Type B pancreatic cell (in vitro differentiated cells): ENCODE measurements around the gene POLR3A. TPM values are rescaled to one million over a fixed set of nuclear protein-coding genes. Genes with fewer than 3 reads are reported as not detected.
"Not testable (repeated sequence)": the region's sequence is repeated elsewhere in the genome, so short reads cannot be mapped to it uniquely, and the experiment has no call there.

Experiments used
- DNase-seq: peaks from one replicate; pipeline ENCODE4 v3.0.0; 2021; ENCODE audit warnings: mixed read lengths; ENCODE audit not compliant: unreplicated experiment; ENCODE audit errors: extremely low spot score
- H3K27ac Mint-ChIP-seq: 2 replicates; pipeline ENCODE4 v1.8.0; 2021; ENCODE audit warnings: mild to moderate bottlenecking, mixed read lengths
- H3K27me3 Mint-ChIP-seq: 2 replicates; pipeline ENCODE4 v1.8.0; 2021; ENCODE audit warnings: mixed read lengths
- H3K36me3 Mint-ChIP-seq: 2 replicates; pipeline ENCODE4 v1.8.0; 2021; ENCODE audit warnings: mixed read lengths
- H3K4me1 Mint-ChIP-seq: one replicate; pipeline ENCODE4 v1.8.0; 2021; ENCODE audit warnings: mixed read lengths; ENCODE audit not compliant: unreplicated experiment
- H3K4me3 Mint-ChIP-seq: 2 replicates; pipeline ENCODE4 v1.8.0; 2021; ENCODE audit warnings: mild to moderate bottlenecking, mixed read lengths
- H3K9me3 Mint-ChIP-seq: 2 replicates; pipeline ENCODE4 v1.8.0; 2021; ENCODE audit warnings: mixed read lengths
- total RNA-seq: library from RNA; stranded (reverse); gene quantifications from 2 replicates; pipeline ENCODE4 v1.2.1, GENCODE V29; 2021; ENCODE audit warnings: low replicate concordance
- TF ChIP-seq, protein P1 (sequence below): fragments of 200-600 bp; sonication (generic); conservative IDR thresholded peaks from 2 replicates; pipeline ENCODE4 v1.5.0; 2021; ENCODE audit warnings: antibody characterized with exemption, mild to moderate bottlenecking

The POLR3A gene
- total RNA-seq, 1 donor from 2014 or later: 23.8 TPM

DNA sequence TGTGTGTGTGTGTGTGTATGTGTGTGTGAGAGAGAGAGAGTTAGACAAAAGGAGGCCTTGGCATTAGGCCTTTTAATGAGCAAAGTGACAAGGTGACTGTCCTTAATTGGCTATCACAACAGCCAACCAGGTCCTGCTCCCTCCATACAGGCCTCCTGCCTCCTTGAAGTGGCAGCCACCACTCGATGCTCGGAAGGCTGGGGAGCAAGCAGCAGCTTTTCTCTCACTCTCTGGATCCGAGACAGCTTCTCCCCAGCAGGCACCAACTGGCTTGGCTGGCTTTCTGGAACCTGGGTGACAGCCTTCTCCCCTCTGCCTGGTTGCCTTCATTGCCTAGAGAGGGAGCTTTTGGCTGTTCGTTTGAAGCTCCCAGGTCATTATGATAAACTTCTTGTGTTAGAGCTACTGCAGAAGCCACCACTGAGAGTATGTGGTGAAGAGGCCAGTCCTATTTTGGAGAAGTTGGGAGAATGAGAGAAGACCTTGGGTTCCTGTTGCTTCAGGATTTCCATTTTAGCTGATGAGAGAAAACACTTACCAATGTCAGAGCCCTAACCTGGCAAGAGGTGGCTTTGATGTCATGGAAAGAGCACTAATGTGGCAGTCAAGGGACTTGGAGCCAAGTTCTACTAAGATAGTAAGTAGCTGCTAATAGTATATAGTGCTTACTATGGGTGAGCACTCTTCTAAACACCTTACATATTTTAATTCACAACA, 42.0 kb upstream of the POLR3A start:
- Mint-ChIP-seq H3K36me3 (peaks cover 3% of the 10 kb centered on the region), H3K9me3 (peaks cover 5% of the 10 kb centered on the region), H3K4me3 (no peak overlapping the region), H3K4me1 (no peaks in the 10 kb centered on the region), H3K27me3 (no peaks in the 10 kb centered on the region), H3K27ac (no peak overlapping the region)
- TF ChIP-seq, protein P1, sequence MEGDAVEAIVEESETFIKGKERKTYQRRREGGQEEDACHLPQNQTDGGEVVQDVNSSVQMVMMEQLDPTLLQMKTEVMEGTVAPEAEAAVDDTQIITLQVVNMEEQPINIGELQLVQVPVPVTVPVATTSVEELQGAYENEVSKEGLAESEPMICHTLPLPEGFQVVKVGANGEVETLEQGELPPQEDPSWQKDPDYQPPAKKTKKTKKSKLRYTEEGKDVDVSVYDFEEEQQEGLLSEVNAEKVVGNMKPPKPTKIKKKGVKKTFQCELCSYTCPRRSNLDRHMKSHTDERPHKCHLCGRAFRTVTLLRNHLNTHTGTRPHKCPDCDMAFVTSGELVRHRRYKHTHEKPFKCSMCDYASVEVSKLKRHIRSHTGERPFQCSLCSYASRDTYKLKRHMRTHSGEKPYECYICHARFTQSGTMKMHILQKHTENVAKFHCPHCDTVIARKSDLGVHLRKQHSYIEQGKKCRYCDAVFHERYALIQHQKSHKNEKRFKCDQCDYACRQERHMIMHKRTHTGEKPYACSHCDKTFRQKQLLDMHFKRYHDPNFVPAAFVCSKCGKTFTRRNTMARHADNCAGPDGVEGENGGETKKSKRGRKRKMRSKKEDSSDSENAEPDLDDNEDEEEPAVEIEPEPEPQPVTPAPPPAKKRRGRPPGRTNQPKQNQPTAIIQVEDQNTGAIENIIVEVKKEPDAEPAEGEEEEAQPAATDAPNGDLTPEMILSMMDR: no peak
- no peak for DNase-seq

DNA sequence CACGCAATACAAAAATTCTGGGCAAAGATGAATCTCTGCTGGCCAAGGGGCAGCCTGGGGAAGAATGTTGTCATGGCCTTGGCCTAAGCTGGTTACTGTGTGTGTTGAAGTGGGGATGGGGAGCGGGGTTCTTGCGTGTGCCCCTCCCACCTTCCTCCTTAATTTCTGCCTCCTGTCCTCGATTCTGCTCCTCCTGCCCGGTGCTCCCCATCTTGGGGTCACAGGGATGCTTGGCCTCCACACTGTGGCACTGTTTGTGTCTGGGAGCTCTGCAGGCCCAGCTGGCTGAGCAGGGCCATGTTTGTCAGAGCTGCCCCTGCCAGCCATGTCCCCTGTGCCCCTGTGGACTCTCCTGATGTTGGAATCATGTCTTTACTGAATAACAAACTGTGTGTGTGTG, 41.4 kb upstream of the POLR3A start:
- TF ChIP-seq, protein P1: no peak
- no peaks in the 10 kb centered on the region for H3K4me1 Mint-ChIP-seq
- peaks cover 3% of the 10 kb centered on the region for H3K36me3 Mint-ChIP-seq
- H3K9me3 Mint-ChIP-seq: peaks cover 5% of the 10 kb centered on the region
- no peak overlapping the region for H3K27ac Mint-ChIP-seq
- DNase-seq: no peak
- no peaks in the 10 kb centered on the region for H3K27me3 Mint-ChIP-seq
- H3K4me3 Mint-ChIP-seq: no peak overlapping the region

DNA sequence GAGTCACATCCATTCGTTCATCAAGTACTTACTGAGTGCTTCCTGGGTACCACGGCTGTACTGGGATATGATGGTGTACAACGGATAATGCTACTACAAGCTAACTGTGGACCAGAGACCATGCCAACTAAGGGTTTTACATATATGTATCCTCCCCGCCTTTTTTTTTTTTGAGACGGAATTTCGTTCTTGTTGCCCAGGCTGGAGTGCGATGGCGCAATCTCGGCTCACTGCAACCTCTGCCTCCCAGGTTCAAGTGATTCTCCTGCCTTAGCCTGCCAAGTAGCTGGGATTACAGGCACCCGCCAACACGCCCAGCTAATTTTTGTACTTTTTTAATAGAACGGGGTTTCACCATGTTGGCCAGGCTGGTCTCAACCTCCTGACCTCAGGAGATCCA, 40.7 kb upstream of the POLR3A start:
- not testable (repeated sequence) for DNase-seq, H3K36me3 Mint-ChIP-seq, H3K9me3 Mint-ChIP-seq, H3K27me3 Mint-ChIP-seq, H3K4me3 Mint-ChIP-seq, H3K27ac Mint-ChIP-seq, H3K4me1 Mint-ChIP-seq

DNA sequence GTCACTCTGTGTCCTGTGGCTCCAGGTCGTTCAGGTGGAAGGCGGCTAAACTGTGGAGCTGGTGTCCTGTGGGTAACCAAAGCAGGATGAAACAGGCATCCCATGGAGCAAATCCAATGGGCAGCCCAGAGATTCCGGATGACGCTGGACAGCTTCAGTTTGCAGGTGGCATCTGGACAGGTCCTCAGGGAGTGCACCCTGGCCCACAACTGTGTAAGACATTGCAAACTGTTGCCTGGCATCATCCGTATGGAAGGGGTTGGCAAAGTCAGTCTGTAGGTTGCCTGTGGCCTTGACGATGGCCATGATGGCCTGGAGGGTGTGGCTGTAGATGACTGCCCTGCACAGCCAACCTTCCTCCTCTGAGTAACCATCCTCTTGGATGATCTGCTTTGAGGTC, 39.8 kb upstream of the POLR3A start:
- no peak for DNase-seq
- H3K9me3 Mint-ChIP-seq: peaks cover 2% of the 10 kb centered on the region
- H3K4me3 Mint-ChIP-seq: no peak overlapping the region
- TF ChIP-seq, protein P1: no peak
- no peaks in the 10 kb centered on the region for H3K4me1 Mint-ChIP-seq
- H3K27ac Mint-ChIP-seq: no peak overlapping the region
- no peaks in the 10 kb centered on the region for H3K27me3 Mint-ChIP-seq
- H3K36me3 Mint-ChIP-seq: peaks cover 1% of the 10 kb centered on the region

DNA sequence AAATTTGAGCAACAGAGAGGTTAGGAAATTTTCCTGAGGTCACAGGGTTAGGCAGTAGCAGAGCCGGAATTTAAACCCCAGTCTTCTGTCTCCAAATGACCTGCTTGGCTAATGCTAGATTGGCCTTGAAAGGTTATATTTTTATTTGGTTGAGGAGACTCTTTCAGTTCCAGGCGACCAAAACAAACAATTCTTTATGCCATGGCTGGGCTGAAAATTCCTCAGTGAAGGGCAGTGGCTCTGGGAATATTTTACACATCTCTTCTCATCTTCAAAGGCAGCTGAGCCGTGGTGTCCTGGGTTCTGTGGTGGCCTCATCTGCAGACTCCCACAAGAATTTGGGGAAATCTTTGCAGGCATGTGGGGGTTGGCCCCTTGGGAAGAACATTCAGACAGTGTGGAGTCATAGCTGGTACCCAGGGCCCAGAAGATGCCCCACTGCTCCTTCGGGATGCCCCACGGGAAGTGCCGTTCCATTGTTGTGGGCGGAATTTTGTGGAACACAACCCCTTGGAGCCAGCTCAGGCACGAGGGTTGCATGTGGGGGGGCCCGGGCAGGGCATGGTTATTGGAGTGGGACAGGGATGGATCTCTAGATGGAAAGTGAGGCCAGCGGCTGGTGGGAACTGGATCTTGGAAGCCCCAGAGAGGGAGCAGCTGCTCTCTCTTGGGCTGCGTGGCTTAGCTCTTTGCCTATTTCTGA, 37.6 kb upstream of the POLR3A start:
- Mint-ChIP-seq H3K27ac (no peak overlapping the region), H3K4me3 (no peak overlapping the region), H3K9me3 (no peaks in the 10 kb centered on the region), H3K27me3 (no peaks in the 10 kb centered on the region), H3K4me1 (peaks cover 4% of the 10 kb centered on the region), H3K36me3 (no peaks in the 10 kb centered on the region)
- TF ChIP-seq, protein P1: no peak
- no peak for DNase-seq

DNA sequence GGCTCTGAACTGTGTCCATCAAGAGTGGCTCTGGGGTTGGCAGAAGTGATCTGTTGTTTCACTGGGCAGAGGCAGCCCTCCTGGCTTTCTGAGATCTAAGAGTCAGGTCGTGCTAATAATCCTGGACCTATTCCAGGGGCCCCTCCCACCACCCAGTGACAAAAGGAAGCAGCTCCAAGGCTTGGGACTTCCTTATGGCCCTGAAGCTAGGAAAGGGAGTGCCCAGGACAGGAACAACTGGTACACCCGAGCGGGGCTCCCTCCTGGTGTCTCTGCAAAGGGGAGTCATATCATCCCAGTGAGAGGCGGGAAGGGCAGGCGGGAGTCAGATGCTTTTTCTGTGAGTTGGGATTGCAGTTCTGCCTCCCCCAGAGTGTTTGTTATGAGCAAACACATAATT, 36.7 kb upstream of the POLR3A start:
- Mint-ChIP-seq H3K27ac (no peak overlapping the region), H3K36me3 (no peaks in the 10 kb centered on the region), H3K9me3 (no peaks in the 10 kb centered on the region), H3K4me3 (no peak overlapping the region), H3K4me1 (peaks cover 4% of the 10 kb centered on the region), H3K27me3 (no peaks in the 10 kb centered on the region)
- TF ChIP-seq, protein P1: no peak
- no peak for DNase-seq
